ENCODE data around the gene DCN.

Gene DCN

DNA sequence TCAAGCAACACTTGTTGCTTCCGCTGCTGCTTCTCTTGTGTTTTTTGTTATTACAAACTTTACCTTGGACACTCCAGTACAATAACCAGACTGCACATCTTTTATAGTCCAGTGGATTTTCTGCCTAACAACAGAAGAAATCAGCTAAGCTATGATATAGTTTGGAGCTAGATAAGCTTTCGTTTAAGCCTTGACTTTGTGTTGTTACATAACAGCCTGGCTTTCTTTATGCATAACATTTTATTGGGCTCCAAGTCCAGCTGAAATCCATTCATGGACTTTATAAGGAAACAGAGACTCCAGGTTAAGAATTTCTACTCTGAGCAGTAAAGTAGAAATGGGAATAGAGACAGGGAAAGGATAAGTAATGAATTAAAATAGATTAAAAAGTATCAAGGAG lies 3.5 kb upstream of the DCN start:
- no peak for DNase-seq (ENCODE audit: low read depth in 2 of 2)

DNA sequence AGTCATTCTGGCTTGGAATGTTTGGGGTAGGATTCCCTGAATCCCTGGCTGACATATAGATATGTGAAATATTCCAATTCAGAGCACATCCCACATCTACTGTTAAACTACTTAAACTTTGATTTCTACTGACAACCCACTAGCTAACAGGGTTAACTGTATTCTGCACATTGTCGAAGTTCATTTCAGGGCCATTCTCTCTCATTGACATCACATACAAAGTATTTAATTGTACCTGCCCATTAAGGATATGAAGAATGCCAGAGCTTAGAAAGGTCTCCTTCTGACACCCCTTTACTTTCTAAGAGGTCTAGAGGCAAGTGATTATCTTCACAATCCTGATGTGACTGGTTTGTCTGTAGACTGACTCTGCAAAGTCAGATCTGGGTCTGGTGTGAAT lies 2.8 kb upstream of the DCN start:
- no peak for DNase-seq (ENCODE audit: low read depth in 2 of 2)

- DNase-seq (ENCODE audit: low read depth in 2 of 2) = no peak
Observed at GRCh38 chr12:91183551-91183950, 934 bp upstream of the DCN start.

GRCh38 chr12:91180582-91181395 lies 1.8 kb downstream of the DCN start:
- no peak for DNase-seq (ENCODE audit: low read depth in 2 of 2)

- DNase-seq (ENCODE audit: low read depth in 2 of 2) = no peak
Observed at GRCh38 chr12:91179966-91180561, 2.6 kb downstream of the DCN start.

- no peak for DNase-seq (ENCODE audit: low read depth in 2 of 2)
Observed at GRCh38 chr12:91179315-91179714, 3.3 kb downstream of the DCN start.

DNA sequence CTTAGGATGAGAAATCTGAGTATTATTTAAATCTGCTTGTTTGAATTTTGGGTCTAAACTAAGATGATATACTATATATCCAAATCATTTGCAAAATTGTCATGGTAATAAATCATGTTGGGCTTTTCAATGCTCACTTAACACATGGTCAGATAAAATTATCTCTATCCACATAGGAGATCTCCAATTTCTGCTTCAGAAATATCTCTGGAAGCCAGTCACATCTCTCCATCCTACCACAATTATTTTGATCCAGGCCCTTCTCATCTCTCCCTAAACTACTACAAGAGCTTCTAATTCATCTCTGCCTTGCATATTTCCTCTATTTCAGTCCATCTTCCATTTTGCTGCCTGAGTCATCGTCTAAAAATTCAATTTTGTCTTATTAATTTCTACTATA lies 3.8 kb downstream of the DCN start:
- no peak for DNase-seq (ENCODE audit: low read depth in 2 of 2)

DNA sequence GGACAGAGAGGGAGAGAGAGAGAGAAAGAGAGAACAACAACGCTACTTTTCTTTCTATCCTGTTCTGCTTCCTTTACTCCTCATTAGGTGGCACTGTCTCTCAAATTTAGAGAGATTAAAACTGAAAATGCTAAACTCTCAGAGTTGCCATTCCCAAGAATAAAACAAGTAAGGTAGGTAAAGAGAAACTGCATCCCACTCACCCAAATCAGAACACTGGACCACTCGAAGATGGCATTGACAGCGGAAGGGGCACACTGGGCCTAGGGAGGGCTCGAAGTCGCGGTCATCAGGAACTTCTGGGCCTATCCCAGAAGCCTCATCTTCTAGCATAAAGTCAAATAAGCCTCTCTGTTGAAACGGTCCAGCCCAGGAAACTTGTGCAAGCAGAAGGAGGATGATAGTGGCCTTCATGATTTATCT lies 4.5 kb downstream of the DCN start:
- DNase-seq (ENCODE audit: low read depth in 2 of 2) = no peak

GRCh38 chr12:91177381-91177780 lies 5.2 kb downstream of the DCN start:
- no peak for DNase-seq (ENCODE audit: low read depth in 2 of 2)

- DNase-seq (ENCODE audit: low read depth in 2 of 2) = no peak
Observed at GRCh38 chr12:91176915-91177314, 5.7 kb downstream of the DCN start.

GRCh38 chr12:91176358-91176757 lies 6.3 kb downstream of the DCN start:
- no peak for DNase-seq (ENCODE audit: low read depth in 2 of 2)

DNA sequence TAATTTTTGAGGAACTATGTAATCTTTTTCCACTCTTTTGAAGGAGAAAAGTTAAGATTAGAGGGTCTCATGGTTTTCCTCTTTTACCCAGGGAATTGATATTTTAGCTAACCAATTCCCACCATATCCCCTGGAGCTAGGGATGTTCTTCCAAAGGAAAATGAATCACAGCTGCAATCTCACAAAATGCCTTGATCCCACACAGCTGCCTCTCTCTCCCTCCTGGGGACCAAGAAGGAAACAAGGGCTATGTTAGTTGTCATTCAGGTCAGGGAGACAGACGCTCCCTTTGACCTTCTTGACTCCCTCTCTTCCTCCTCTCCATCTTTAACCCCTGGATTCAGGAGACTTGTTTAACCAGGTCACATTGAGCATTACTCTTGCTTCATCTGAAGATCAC lies 9.5 kb downstream of the DCN start:
- no peak for DNase-seq (ENCODE audit: low read depth in 2 of 2)

- no peak for DNase-seq (ENCODE audit: low read depth in 2 of 2)
Observed at GRCh38 chr12:91172096-91172495, 10.5 kb downstream of the DCN start.

GRCh38 chr12:91171476-91171875 lies 11.1 kb downstream of the DCN start:
- no peak for DNase-seq (ENCODE audit: low read depth in 2 of 2)

GRCh38 chr12:91163116-91163515 lies 19.5 kb downstream of the DCN start:
- no peak for DNase-seq (ENCODE audit: low read depth in 2 of 2)

- DNase-seq (ENCODE audit: low read depth in 2 of 2) = no peak
Observed at GRCh38 chr12:91161009-91161408, 21.6 kb downstream of the DCN start.

- no peak for DNase-seq (ENCODE audit: low read depth in 2 of 2)
Observed at GRCh38 chr12:91155990-91156389, 26.6 kb downstream of the DCN start.

DNA sequence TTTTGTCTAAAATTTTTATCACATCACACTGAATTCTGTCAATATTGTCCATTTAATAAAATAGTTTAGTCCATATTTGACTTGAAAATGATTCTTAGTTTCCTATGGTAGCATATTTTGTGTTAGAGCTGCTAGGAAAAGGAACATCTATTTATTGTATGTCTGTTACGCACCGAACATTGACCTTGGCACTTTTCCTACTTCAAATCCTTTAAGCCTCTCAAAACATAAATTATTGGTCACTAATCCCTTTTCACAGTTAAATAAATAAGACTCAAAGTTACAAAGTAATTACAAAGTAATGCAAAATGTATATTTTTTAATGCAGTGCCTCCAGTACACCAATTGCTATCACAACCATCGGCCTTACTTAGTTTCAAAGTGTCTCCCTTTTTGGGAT lies 28.5 kb downstream of the DCN start:
- no peak for DNase-seq (ENCODE audit: low read depth in 2 of 2)

DNA sequence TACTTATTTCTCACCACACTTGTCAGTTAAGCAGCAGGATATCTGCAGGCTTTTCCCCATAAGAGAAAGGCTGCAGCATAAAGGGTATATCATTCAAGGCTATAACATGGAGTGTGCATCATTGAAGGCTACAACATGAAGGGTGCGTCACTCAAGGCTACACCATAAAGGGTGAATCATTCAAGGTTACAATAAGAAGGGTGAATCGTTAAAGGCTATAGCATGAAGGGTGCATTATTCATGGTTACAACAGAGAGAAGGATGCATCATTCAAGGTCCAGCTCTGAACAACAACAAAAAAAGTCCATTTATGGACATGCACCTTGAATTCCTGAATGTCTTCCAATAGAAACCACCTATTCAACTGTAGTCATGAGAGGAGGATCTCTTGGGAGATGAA lies 38.6 kb downstream of the DCN start:
- DNase-seq (ENCODE audit: low read depth in 2 of 2) = no peak

- no peak for DNase-seq (ENCODE audit: low read depth in 2 of 2)
Observed at GRCh38 chr12:91143206-91143605, 39.4 kb downstream of the DCN start.

DNA sequence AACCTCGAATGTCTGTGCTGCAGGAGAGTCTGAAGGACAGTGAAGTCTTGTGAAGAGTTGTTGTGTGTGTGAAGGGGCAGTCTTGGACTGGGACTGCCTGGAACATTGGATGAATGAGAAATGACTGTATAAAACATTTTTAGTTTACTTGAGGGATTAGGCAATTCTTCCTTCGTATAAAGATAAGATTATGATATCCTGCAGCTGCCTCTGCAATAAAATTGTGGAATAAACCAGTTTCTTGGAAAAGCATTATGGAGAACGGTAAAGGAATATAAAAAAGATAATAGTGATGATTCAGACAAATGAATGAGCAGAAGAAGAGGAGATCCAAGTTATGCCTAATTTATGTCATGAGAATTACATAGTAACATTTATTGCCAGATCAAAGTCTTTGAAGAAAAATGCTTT lies 40.4 kb downstream of the DCN start:
- DNase-seq (ENCODE audit: low read depth in 2 of 2) = no peak

- DNase-seq (ENCODE audit: low read depth in 2 of 2) = no peak
Observed at GRCh38 chr12:91140026-91140931, 42.3 kb downstream of the DCN start.

- no peak for DNase-seq (ENCODE audit: low read depth in 2 of 2)
Observed at GRCh38 chr12:91139286-91139685, 43.3 kb downstream of the DCN start.
